Measurements from ENCODE around the gene USP7.

DNA sequence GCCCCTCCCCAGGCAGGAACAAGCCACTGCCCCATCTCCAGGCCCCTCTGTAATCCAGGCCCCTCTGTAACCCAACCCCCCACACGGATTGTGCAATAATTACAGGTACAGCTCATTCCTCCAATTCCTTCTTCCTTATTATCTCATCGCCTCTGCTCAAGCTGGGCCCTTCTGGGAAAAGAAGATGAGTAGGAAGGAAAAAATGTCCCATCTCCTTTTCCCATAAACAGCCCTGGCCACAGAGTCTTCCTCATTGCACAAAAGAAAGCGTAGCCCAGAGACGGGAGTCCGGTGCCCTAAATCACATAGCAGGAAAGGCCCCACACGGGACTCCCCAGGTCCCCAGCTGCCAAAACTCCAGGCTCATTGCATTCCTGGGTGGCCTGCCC is 85.2 kb downstream of the USP7 start:
- TF ChIP-seq, protein P1, sequence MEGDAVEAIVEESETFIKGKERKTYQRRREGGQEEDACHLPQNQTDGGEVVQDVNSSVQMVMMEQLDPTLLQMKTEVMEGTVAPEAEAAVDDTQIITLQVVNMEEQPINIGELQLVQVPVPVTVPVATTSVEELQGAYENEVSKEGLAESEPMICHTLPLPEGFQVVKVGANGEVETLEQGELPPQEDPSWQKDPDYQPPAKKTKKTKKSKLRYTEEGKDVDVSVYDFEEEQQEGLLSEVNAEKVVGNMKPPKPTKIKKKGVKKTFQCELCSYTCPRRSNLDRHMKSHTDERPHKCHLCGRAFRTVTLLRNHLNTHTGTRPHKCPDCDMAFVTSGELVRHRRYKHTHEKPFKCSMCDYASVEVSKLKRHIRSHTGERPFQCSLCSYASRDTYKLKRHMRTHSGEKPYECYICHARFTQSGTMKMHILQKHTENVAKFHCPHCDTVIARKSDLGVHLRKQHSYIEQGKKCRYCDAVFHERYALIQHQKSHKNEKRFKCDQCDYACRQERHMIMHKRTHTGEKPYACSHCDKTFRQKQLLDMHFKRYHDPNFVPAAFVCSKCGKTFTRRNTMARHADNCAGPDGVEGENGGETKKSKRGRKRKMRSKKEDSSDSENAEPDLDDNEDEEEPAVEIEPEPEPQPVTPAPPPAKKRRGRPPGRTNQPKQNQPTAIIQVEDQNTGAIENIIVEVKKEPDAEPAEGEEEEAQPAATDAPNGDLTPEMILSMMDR (IDR thresholded peaks at IDR 0.05) = no peak
- TF ChIP-seq POLR2AphosphoS5 (IDR thresholded peaks at IDR 0.05) (peak in 1 of 2 donors; percentile 18), POLR2A (IDR thresholded peaks at IDR 0.05; ENCODE audit: low read depth) (no peak)

Measured in esophagus muscularis mucosa (tissue), 3 donors.